ENCODE results near the gene FILIP1L. TPM values are rescaled to one million over a fixed set of nuclear protein-coding genes. Genes with fewer than 3 reads are reported as not detected.

Gene FILIP1L
- total and polyA plus RNA-seq, 2 donors from 2014 or later = 5.5 to 25.5 TPM

GRCh38 chr3:99883138-99883461 lies 231.2 kb downstream of the FILIP1L start:
- no peaks in the 10 kb centered on the region for H3K36me3 ChIP-seq (ENCODE audit: control insufficient read depth in 2 of 3, insufficient read depth in 3 of 3, low read length in 3 of 3)
- no peak for FAIRE-seq
- H3K9ac ChIP-seq (ENCODE audit: low read length in 3 of 3) = no peak overlapping the region
- H3K4me1 ChIP-seq (ENCODE audit: control insufficient read depth in 2 of 3, insufficient read depth in 2 of 3, low read depth in 1 of 3, low read length in 3 of 3) = peaks cover 0 to 4% (median 0%) of the 10 kb centered on the region in 3 donors
- intact Hi-C loops (cut with DNase I) = no loop called here
- TF ChIP-seq CTCF (IDR thresholded peaks at IDR 0.05; ENCODE audit: borderline replicate concordance, extremely low read depth, insufficient read depth) = no peak
- H3K27ac ChIP-seq (ENCODE audit: low read depth in 2 of 2, low read length in 2 of 2) = no peak overlapping the region
- H3K9me3 ChIP-seq (ENCODE audit: control insufficient read depth in 2 of 3, insufficient read depth in 1 of 3, low read length in 3 of 3) = no peaks in the 10 kb centered on the region
- no peaks in the 10 kb centered on the region for H3K27me3 ChIP-seq (ENCODE audit: control insufficient read depth, insufficient read depth, low read length)
- DNase-seq = no peak
- H3K4me3 ChIP-seq (ENCODE audit: low read length in 3 of 3) = no peak overlapping the region

- H3K27ac ChIP-seq (ENCODE audit: low read depth in 2 of 2, low read length in 2 of 2) = peak overlapping the region in 1 of 2 donors; percentile 41
Observed at GRCh38 chr3:99882436-99883137, 231.7 kb downstream of the FILIP1L start.

GRCh38 chr3:99881121-99881524 lies 233.2 kb downstream of the FILIP1L start:
- TF ChIP-seq CTCF (IDR thresholded peaks at IDR 0.05; ENCODE audit: borderline replicate concordance, extremely low read depth, insufficient read depth) = no peak
- Histone ChIP-seq H3K36me3 (ENCODE audit: control insufficient read depth in 2 of 3, insufficient read depth in 3 of 3, low read length in 3 of 3) (no peaks in the 10 kb centered on the region), H3K27me3 (ENCODE audit: control insufficient read depth, insufficient read depth, low read length) (no peaks in the 10 kb centered on the region), H3K4me3 (ENCODE audit: low read length in 3 of 3) (no peak overlapping the region), H3K27ac (ENCODE audit: low read depth in 2 of 2, low read length in 2 of 2) (peak overlapping the region; percentile 33 to 51), H3K4me1 (ENCODE audit: control insufficient read depth in 2 of 3, insufficient read depth in 2 of 3, low read depth in 1 of 3, low read length in 3 of 3) (peaks cover 0 to 4% (median 0%) of the 10 kb centered on the region in 3 donors), H3K9ac (ENCODE audit: low read length in 3 of 3) (no peak overlapping the region), H3K9me3 (ENCODE audit: control insufficient read depth in 2 of 3, insufficient read depth in 1 of 3, low read length in 3 of 3) (no peaks in the 10 kb centered on the region)
- peak in 1 of 5 donors; percentile 18 for DNase-seq
- intact Hi-C loops (cut with DNase I) = no loop called here
- FAIRE-seq = no peak

More at GRCh38 chr3:99882436-99883137, 231.7 kb downstream of the FILIP1L start:
- TF ChIP-seq CTCF (IDR thresholded peaks at IDR 0.05; ENCODE audit: borderline replicate concordance, extremely low read depth, insufficient read depth) = no peak
- DNase-seq = no peak
- FAIRE-seq = no peak
- H3K4me1 ChIP-seq (ENCODE audit: control insufficient read depth in 2 of 3, insufficient read depth in 2 of 3, low read depth in 1 of 3, low read length in 3 of 3) = peaks cover 0 to 4% (median 0%) of the 10 kb centered on the region in 3 donors
- intact Hi-C loops (cut with DNase I) = no loop called here
- H3K36me3 ChIP-seq (ENCODE audit: control insufficient read depth in 2 of 3, insufficient read depth in 3 of 3, low read length in 3 of 3) = no peaks in the 10 kb centered on the region
- H3K9ac ChIP-seq (ENCODE audit: low read length in 3 of 3) = no peak overlapping the region
- no peak overlapping the region for H3K4me3 ChIP-seq (ENCODE audit: low read length in 3 of 3)
- H3K9me3 ChIP-seq (ENCODE audit: control insufficient read depth in 2 of 3, insufficient read depth in 1 of 3, low read length in 3 of 3) = no peaks in the 10 kb centered on the region
- H3K27me3 ChIP-seq (ENCODE audit: control insufficient read depth, insufficient read depth, low read length) = no peaks in the 10 kb centered on the region
